HG03196 (cell line): ENCODE results near the gene USP50.
"Not testable (repeated sequence)": the region's sequence is repeated elsewhere in the genome, so short reads cannot be mapped to it uniquely, and the experiment has no call there.

ENCODE experiments used
- ATAC-seq: cut with Tn5 transposase; IDR thresholded peaks from one replicate; pipeline ENCODE4 v1.9.1; 2021; ENCODE audit not compliant: unreplicated experiment

Gene USP50

GRCh38 chr15:50546566-50546965 is at the start of gene USP50:
TSS of gene USP50 (minus strand) at chr15:50546666. CDS start at chr15:50546525, 141 bp downstream.
- ATAC-seq = no peak

- ATAC-seq = no peak
These were observed 47.8 kb upstream of the USP50 start for GRCh38 chr15:50594311-50594710.

GRCh38 chr15:50593761-50594160 is 47.3 kb upstream of the USP50 start:
- no peak for ATAC-seq

GRCh38 chr15:50590288-50590687 is 43.8 kb upstream of the USP50 start:
- ATAC-seq = no peak

- ATAC-seq = no peak
These were observed 31.0 kb upstream of the USP50 start for GRCh38 chr15:50577492-50577891.

- no peak for ATAC-seq
These were observed 29.7 kb upstream of the USP50 start for GRCh38 chr15:50576166-50576565.

GRCh38 chr15:50573842-50574241 is 27.4 kb upstream of the USP50 start:
- ATAC-seq = not testable (repeated sequence)

- ATAC-seq = no peak
These were observed 17.3 kb upstream of the USP50 start for GRCh38 chr15:50563756-50564155.

- no peak for ATAC-seq
These were observed 16.5 kb upstream of the USP50 start for GRCh38 chr15:50562735-50563640.

- no peak for ATAC-seq
These were observed 11.5 kb upstream of the USP50 start for GRCh38 chr15:50558012-50558411.

- ATAC-seq = no peak
These were observed 10.3 kb upstream of the USP50 start for GRCh38 chr15:50556642-50557371.

- no peak for ATAC-seq
These were observed 5.8 kb upstream of the USP50 start for GRCh38 chr15:50552238-50552637.

- no peak for ATAC-seq
These were observed 2.9 kb upstream of the USP50 start for GRCh38 chr15:50549326-50549725.

GRCh38 chr15:50544368-50544767 is 2.1 kb downstream of the USP50 start:
- ATAC-seq = no peak

GRCh38 chr15:50543556-50543955 is 2.9 kb downstream of the USP50 start:
- ATAC-seq = no peak

GRCh38 chr15:50542887-50543210 is 3.6 kb downstream of the USP50 start:
- ATAC-seq = no peak

GRCh38 chr15:50531766-50532165 is 14.7 kb downstream of the USP50 start:
- ATAC-seq = no peak

GRCh38 chr15:50531163-50531562 is 15.3 kb downstream of the USP50 start:
- ATAC-seq = no peak

GRCh38 chr15:50523851-50524251 is 22.6 kb downstream of the USP50 start:
- ATAC-seq = no peak

GRCh38 chr15:50519740-50520425 is 26.6 kb downstream of the USP50 start:
- ATAC-seq = no peak

GRCh38 chr15:50513001-50513400 is 33.5 kb downstream of the USP50 start:
- ATAC-seq = no peak

- ATAC-seq = no peak
These were observed 40.3 kb downstream of the USP50 start for GRCh38 chr15:50506121-50506520.
